ENCODE data around the gene ITGAD.
A peak's percentile ranks its signal among the peaks of the same experiment; 100 is the strongest.

Gene ITGAD

DNA sequence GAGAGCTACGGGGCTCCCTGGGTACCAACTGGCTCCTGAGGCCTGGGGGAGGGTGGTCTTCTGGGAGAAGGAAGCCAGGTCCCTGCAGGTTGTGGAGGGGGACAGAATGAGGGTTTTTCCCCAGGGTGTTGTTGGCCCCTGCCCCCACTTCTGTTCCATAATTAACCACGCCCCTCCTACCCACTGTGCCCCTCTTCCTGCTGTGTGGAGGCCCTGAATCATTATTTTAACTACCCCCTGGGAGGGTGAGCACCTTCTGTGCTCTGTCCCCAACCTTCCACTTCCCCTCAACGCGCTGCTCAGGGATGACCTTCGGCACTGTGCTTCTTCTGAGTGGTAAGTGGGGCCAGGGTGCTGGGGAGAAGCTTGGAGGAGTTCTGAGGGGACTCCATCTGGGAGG, at the start of gene ITGAD:
ITGAD (plus strand) TSS at position 280 of the 400 bp plus-strand sequence; CDS start at position 306, 26 bp downstream.
- no peak for DNase-seq

DNA sequence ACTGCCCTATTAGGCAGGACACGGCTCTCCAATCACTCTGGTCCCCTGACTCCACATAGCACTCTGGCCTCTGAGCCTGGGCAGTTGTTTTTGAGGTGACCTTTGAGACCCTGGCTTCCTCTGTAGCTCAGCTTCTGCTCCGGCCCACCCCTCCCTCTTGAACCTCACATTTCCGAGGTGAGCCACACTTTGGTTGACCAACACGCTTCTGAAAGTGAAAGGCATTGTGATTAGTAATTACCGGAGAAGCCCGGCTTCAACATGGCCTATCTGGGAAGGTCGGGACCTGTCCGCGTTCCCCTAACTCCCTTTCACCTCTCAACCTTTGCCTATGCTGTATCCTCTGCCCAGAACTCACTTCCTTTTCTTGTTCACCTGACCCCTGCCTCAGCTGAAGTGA, 48.4 kb upstream of the ITGAD start:
- DNase-seq = peak; percentile 36

DNA sequence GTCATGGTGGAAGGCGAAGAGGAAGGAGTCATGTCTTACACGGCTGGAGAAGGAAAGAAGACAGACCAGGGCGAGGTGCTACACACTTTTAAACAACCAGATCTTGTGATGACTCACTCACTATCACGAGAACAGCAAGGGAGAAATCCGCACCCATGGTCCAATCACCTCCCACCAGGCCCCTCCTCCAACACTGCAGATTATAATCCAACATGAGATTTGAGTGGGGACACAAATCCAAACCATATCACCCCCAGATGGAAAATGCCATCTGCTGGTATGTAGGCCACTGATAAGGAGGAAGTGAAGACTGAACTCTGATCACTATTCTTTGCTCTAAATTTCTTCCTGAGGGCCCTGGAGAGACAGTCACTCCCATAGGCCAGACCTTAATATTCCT, 45.7 kb upstream of the ITGAD start:
- DNase-seq = no peak

DNA sequence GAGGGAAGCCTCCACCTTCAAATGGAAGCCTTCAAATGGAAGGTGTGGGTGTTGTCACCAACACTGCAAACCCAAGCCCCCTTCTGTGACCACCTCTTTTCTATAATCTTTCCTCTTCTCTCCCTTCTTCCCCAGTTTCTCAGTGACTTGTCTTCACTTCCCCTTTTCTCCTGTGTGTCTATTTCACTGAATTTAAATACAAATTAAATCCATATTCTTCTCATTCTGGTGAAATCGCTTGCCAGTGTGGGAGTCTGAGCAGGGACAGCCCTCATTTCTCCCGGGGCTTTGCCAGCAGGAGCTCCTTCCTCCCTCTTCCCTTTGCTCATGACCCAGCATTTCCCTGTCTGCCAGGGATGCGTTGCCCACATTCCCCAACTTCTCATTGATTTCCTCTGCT, 44.6 kb upstream of the ITGAD start:
- DNase-seq = no peak

DNA sequence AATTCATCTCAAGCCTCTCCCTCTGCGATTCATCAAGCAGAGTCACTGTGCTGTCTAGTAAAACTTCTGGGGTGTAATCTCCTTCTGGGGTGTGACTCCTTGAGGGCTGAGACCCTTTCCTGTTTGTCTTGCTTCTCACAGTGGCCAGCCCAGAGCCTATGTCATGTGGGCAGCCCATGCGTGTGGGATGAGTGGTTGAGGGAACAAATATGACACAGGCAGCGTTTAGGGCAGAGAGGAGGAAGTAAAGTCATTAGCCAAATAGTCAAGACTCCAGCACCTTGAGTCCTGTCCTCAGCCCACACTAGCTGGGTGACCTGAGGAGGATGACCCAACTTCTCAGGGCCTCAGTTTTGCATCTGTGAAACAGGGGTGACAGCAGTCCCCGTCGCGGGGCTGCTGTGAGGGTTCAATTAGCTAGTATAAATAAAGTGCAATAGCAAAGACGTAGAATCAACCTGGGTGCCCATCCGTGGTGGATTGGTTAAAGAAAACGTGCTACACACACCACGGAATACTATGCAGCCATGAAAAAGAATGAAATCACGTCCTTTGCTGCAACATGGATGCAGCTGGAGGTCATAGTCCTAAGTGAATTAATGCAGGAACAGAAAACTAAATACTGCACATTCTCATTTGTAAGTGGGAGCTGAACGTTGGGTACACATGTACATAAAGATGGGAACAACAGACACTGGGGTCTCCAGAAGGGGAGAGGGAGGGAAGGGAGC, 42.7 kb upstream of the ITGAD start:
- no peak for DNase-seq

DNA sequence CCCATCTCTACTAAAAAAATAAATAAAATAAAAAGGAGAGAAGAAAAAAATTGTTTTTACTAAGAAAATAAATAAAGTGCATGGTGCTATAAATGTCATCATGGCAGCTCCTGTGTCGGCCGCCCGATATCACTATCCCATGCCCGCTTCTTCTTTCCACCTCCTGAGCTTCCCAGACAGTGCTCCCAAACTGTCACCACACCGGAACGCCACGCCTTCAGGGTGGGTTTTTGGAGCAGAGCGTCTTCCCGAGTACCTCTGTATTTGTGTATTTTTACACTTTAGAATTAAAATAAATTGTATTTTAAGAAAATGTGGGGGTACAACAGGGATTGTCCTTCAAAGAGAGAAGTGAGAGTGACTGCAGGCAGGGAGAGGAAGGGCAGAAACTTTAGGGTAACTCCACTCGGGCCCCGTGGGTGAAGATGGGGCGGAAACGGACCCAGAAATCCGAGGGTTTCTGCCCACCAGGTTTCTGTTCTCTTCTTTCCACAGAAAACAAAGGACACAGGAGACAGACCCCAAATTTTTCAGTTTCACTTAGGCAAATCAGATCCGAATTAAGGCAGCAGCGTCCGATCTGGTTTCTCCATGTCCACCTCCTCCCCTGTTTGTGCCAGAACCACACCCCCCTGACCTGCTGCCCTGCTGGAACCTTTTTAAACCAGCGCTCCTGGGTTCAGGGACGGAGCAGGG, 41.7 kb upstream of the ITGAD start:
- DNase-seq = no peak

DNA sequence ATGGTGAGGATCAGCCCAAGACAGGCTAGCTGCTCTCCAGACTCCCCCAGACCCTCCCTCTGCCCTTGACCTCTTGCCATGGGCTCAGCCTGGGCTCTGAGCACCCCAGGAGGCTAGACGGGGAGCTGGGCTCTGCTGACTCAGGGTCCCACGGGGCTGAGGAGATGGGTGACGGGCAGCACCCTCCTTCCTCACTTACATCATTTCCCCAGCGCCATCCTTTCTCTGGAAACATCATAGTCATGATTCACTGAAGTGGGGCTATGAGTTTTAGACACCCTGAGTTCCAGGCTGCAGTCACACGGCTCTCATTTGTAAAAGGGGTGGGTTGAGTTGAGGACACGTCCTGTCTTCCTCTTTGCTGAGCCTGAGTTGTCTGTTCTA, 41.2 kb upstream of the ITGAD start:
- no peak for DNase-seq

DNA sequence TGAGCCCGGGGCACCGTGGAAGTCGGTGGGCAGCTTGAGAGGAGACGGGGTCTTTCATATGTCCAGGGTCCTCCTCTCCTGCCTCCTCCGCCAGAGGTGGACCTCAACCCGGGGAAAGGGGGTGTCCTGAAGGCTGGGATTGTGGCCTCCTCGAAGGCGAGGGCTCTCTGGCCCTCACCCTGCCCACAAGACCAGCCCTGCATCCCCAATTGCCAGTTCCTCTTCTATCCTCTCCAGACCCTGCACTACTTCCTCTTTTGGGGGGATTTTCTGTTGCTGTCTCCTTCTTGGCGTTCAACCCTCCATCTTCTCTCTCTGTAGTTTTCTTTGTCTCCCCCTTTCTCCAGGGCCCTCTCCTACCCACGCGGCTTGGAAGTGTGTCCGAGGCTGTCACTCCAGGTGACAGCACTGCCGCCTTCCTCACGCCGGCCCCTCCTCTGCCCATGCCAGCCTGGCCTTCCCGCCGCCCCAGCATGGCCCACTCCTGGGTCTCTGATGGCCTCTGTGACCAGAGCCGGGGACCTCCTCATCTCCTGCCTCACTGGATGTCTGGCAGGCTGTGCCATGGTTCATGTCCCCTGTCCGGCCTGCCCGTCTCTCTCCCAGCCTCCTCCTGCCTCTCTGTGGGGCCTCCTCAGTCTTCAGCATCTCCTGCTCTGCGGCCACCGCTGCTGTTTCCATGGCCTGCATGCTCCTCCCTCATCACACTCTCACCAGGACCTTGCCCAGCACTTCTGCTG, 40.6 kb upstream of the ITGAD start:
- DNase-seq = peak; percentile 48

DNA sequence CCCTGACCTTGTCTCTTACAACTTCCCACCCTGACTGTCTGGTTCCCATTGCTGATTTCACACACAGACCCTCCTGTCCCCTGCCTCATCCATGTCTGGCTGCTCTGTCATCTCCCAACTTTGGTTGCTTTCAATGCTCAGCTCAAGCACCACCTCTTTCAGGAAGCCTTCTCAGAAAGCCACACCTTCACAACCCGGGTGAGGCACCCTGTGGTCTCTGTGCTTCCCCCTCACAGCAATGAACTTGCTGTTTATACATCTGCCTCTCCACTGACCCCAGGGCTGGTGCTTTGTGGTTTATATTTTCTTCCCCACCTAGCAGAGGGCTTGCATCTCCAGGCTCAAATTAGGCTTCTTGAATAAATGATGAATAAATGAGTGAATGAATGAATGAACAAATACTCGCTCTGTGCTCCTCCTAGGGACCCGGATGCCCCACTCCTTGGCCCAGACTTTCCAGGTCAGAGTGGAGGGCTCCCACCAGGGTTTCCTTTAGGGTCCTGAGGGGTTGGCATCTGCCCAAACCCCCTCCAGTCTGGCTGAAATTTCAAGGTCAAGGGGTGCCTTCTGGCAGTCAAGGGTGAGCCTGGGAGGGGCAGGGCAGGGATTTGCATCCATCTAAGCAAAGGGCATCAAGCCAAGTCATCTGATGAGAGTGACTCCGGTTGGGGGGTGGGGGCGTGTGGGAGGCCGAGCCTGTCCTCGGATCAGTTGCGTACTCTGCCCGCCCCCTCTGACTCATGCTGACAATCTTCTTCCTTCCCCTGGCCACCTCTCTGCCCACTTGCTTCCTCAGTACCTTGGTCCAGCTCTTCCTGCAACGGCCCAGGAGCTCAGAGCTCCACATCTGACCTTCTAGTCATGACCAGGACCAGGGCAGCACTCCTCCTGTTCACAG, 38.5 kb upstream of the ITGAD start, which contains the start of gene ITGAX:
ITGAX (plus strand) TSS at position 783 of the 898 bp plus-strand sequence; CDS start at position 862, 79 bp downstream.
- DNase-seq = peak; percentile 60

DNA sequence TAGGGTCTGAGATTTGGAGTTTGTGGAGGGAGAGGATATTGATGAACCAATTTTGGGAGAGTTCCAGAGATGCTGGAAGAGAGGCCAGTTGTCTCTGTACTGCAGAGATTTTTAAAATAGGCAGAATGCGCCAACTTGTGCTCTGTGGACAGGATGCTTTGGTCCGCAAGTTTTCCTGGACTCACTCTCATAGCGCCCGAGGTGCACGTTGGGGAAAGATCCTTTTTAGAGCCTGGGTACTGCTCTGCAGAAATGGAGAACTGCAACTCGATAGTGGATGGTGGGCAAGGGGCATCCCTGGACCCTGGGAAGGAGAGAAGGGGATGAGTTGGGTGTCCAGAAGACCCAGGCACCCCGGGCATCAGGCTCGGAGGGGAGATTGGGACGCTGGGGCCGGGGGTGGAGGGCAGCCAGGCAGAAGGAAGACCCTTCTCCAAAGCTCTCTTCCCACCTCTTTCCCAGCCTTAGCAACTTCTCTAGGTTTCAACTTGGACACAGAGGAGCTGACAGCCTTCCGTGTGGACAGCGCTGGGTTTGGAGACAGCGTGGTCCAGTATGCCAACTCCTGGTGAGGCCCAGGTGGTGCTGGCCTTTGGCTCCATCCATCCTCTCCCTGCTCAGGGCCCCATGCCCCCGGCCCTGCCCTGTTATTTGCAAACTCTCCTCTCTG, 37.6 kb upstream of the ITGAD start:
- DNase-seq = no peak

DNA sequence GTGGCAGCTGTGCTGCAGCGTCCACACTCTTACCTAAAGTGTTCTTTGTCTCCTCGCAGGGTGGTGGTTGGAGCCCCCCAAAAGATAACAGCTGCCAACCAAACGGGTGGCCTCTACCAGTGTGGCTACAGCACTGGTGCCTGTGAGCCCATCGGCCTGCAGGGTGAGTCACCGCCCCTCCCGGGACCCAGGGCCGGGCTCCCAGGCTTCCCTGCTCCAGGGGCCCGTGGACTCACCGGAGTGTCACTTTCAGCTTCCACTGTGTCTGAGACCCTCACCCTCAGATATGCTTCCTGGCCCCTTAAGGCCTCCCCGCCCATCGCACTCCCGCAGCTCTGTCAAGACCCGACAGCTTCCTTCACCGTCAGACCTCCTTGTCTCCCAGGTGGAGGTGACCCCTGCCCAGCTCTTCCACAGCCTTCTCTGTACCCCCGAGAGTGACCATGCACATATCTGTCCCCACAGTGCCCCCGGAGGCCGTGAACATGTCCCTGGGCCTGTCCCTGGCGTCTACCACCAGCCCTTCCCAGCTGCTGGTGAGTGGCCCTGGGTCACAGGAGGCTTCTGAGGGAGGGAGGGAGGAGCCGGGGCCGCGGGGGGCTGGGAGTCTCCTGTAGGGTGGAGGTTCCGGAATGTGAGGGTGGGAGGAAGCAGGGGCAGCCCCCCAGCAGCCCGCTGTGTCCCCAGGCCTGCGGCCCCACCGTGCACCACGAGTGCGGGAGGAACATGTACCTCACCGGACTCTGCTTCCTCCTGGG, 36.4 kb upstream of the ITGAD start:
- DNase-seq = no peak

DNA sequence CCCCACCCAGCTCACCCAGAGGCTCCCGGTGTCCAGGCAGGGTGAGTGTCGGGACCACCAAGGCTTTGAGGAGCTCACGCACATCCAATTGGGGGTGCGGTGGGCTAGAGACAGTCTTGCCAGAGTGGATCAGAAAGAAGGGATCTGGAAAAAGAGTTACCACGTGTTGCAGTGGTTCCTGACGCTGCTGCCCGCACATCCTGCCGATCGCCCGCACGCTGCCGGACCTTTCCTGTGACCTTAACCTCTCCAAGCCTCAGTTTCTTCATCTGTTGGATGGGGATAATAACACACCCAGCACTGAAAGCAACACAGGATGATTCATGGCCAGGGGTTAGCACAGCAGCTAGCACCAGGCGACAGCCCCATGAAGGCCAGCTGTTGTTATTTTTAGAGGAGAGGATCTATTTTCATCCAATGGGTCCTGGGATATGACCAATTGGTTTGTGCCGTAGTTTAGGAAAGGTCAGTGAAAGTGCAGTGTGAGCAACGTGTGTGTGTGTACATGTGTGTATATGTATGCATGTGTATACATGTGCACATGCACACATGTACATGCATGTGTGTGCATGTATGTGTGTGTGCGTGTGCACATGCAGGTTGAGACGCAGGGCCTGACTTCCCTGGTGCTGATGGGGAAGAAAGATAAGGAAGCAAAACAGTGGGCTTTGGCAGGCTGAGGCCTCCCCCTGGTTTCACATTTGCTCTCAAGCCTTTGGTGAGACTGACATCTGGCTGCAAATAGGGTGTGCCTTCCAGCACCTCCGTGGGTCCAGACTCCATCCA, 35.6 kb upstream of the ITGAD start:
- no peak for DNase-seq

DNA sequence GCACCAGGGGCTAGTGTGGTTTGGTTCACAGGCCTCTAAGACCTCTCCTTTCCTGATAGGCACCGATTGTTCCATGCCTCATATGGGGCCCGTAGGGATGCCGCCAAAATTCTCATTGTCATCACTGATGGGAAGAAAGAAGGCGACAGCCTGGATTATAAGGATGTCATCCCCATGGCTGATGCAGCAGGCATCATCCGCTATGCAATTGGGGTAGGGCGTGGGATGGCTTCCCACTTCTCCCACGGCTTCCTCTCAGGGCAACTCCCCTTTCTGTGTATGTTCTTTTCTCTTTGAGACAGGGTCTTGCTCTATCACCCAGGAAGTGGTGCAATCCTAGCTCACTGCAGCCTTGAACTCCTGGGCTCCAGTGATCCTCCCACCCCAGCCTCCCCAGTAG, 32.9 kb upstream of the ITGAD start:
- no peak for DNase-seq

DNA sequence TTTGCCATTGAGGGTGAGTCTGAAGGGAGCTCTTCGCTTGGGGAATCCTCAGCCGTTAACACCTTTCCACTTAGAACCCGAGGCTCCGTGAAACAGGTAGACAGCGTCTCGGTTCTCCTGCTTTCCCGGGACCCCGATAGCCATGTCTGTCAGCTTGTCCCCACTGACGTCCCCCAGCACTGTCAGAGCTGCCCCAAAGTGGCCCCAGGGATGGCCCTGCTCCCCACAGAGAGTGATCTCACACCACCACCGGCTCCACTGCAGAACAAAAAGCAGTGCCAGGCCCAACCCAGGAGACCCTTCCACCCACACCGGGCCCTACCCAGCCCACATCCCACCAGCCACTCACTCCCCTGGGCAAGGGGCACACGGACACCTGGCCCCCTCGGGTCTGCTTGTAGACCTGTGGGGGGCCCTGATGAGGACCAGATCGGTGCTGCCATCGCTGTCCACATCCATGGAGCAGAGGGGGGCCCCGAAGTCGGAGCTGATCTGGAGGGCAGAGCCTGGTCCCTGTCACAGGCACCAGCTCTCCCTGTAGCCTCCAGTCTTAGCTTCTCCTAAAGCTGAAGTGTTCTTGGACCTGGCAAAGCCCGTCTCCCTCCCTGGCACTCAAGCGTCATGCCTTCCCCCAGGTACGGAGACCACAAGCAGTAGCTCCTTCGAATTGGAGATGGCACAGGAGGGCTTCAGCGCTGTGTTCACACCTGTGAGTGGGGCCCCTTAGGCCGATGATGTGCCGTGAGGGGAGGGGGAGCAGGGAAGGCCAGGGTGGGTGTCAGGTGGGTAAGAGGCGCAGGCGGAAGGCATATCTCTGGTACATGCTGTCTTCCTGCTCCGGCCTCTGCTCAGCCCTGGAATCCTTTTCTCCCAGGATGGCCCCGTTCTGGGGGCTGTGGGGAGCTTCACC, 31.7 kb upstream of the ITGAD start:
- no peak for DNase-seq

DNA sequence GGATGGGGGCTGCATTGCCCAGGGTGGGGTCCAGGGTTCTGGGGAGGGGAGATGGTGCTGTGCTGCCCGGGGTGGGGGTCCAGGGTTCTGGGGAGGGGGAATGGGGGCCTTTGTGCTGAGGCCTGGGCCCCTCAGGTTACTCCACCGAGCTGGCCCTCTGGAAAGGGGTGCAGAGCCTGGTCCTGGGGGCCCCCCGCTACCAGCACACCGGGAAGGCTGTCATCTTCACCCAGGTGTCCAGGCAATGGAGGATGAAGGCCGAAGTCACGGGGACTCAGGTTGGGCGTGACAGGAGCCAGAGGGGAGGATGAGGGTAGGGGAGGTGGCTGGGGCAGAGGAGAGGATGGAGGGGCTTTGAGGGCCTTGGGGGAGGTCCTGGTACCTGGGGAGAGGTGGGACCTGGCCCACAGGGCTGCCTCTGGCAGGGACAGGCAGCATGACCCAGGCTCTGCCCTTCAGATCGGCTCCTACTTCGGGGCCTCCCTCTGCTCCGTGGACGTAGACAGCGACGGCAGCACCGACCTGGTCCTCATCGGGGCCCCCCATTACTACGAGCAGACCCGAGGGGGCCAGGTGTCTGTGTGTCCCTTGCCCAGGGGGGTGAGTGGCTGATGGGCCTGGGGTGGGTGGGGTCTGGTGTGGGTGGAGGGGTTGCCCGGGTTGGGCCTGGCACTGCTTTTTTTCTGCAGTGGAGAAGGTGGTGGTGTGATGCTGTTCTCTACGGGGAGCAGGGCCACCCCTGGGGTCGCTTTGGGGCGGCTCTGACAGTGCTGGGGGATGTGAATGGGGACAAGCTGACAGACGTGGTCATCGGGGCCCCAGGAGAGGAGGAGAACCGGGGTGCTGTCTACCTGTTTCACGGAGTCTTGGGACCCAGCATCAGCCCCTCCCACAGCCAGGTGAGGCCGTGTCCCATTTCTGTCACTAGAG, 30.4 kb upstream of the ITGAD start:
- no peak for DNase-seq

DNA sequence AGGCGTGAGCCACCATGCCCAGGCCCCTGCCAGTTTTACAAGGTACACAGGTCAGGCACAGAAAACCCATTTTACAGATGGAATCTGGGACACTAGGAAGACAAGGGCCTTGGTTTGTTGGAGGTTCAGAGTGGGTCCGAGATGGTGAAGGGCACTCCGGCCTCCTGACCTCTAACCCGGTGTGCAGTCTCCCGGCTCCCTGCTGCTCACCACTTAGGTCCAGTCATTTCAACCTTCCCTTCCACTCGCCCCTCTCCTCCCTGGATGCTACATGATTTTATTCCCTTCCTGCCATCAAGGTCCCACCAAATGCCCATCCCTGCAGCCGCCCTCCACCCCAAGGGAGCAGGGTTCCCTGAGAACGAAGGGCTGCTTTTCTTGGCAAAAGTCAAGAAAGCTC, 29.4 kb upstream of the ITGAD start:
- no peak for DNase-seq

DNA sequence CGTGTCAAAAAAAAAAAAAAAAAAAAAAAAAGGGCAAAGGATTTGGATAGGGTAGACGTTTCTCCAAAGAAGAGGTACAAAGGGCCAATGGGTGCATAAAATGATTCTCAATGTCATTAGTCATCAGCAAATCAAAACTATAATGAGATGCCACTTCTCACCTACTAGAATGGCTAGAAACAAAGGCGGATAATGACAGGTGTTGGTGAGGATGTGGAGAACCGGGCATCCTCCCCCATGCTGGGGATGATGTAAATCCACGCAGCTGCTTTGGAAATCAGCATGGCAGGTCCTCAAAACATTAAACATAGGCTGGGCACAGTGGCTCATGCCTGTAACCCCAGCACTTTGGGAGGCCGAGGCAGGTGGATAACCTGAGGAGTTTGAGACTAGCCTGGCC, 28.7 kb upstream of the ITGAD start:
- DNase-seq = no peak

Data from RPMI8226 (cell line).